Naive thymus-derived CD4-positive, alpha-beta T cell (primary cell): ENCODE results near the gene MEGF8. TPM values are rescaled to one million over a fixed set of nuclear protein-coding genes. Genes with fewer than 3 reads are reported as not detected.
A peak's percentile ranks its signal among the peaks of the same experiment; 100 is the strongest.

Experiments used
- ATAC-seq: fragments of 150-1000 bp; cut with Tn5 transposase; 2 replicates; pipeline ENCODE4 v1.10.0; 2021; ENCODE audit warnings: mild to moderate bottlenecking, moderate library complexity
- CTCF ChIA-PET: fragments of 350-600 bp; sonication (Branson Sonifier 250); formaldehyde crosslinking; loops from one replicate; lab custom pipeline; 2021; ENCODE audit warnings: antibody characterized with exemption; lab: Charles Lee
- POLR2A ChIA-PET: fragments of 350-600 bp; sonication (Branson Sonifier 250); formaldehyde crosslinking; loops from one replicate; lab custom pipeline; 2021; ENCODE audit warnings: antibody characterized with exemption, inconsistent platforms; lab: Charles Lee
- DNase-seq, 9 donors: peaks; one replicate each; pipeline versions ENCODE4 v3.0.0 to v3.0.0-alpha.2; 2020 to 2022; ENCODE audit warnings: mixed read lengths in 1 of 9
- H3K27ac ChIP-seq: one replicate; pipeline ENCODE4 v1.7.0; 2013; ENCODE audit warnings: mild to moderate bottlenecking, low read depth, low read length, moderate library complexity
- H3K27me3 ChIP-seq, 2 donors: one replicate each; pipeline ENCODE4 v1.7.0; 2013; ENCODE audit warnings: low read length in 2 of 2, mild to moderate bottlenecking in 2 of 2, moderate library complexity in 2 of 2; ENCODE audit not compliant: control insufficient read depth in 2 of 2, insufficient read depth in 2 of 2
- H3K36me3 ChIP-seq, 3 experiments: 1 replicate in 2 of 3; 2 replicates in 1 of 3; pipeline ENCODE4 v1.7.0; 2013; ENCODE audit warnings: low read length in 3 of 3, mild to moderate bottlenecking in 3 of 3, moderate library complexity in 1 of 3; ENCODE audit not compliant: insufficient read depth in 3 of 3, control insufficient read depth in 2 of 3
- H3K4me1 ChIP-seq, 2 donors: one replicate each; pipeline ENCODE4 v1.7.0; 2013; ENCODE audit warnings: low read length in 2 of 2, mild to moderate bottlenecking in 2 of 2, moderate library complexity in 1 of 2; ENCODE audit not compliant: control insufficient read depth in 2 of 2, insufficient read depth in 2 of 2
- H3K4me3 ChIP-seq: 2 replicates; pipeline ENCODE4 v1.7.0; 2013; ENCODE audit warnings: mild to moderate bottlenecking, low read length
- H3K9me3 ChIP-seq, 3 experiments: 1 replicate in 2 of 3; 2 replicates in 1 of 3; pipeline ENCODE4 v1.7.0; 2013; ENCODE audit warnings: low read length in 3 of 3; ENCODE audit not compliant: control insufficient read depth in 2 of 3
- H3K27ac Mint-ChIP-seq, 9 donors: one replicate each; pipeline ENCODE4 v1.8.0; 2020 to 2022; ENCODE audit warnings: mixed read lengths in 9 of 9, mild to moderate bottlenecking in 8 of 9, moderate library complexity in 5 of 9, inconsistent platforms in 2 of 9
- H3K27me3 Mint-ChIP-seq, 5 donors: one replicate each; pipeline ENCODE4 v1.8.0; 2021 to 2022; ENCODE audit warnings: mixed read lengths in 5 of 5, mild to moderate bottlenecking in 1 of 5
- H3K36me3 Mint-ChIP-seq, 5 donors: one replicate each; pipeline ENCODE4 v1.8.0; 2020 to 2022; ENCODE audit warnings: mixed read lengths in 5 of 5, mild to moderate bottlenecking in 3 of 5, inconsistent platforms in 1 of 5
- H3K4me1 Mint-ChIP-seq, 7 donors: one replicate each; pipeline ENCODE4 v1.8.0; 2020 to 2022; ENCODE audit warnings: mixed read lengths in 7 of 7, mild to moderate bottlenecking in 3 of 7, inconsistent platforms in 1 of 7
- H3K4me3 Mint-ChIP-seq, 10 donors: one replicate each; pipeline ENCODE4 v1.8.0; 2020 to 2022; ENCODE audit warnings: mild to moderate bottlenecking in 10 of 10, mixed read lengths in 10 of 10, moderate library complexity in 6 of 10, inconsistent platforms in 2 of 10
- H3K9me3 Mint-ChIP-seq, 11 donors: one replicate each; pipeline ENCODE4 v1.8.0; 2020 to 2022; ENCODE audit warnings: mixed read lengths in 11 of 11, mild to moderate bottlenecking in 4 of 11, inconsistent platforms in 1 of 11, moderate library complexity in 1 of 11
- intact Hi-C, 2 donors: fragments of 100-400 bp; cut with micrococcal nuclease; formaldehyde crosslinking; loops; one replicate each; pipeline ENCODE4 v1.15.1; 2023
- microRNA-seq: library from miRNA; unstranded; fragments of <30 nt; microRNA quantifications from one replicate; pipeline ENCODE4 v1.2.0, GENCODE V29; 2022; ENCODE audit warnings: borderline microRNAs expressed
- polyA plus RNA-seq, 2 donors: library from polyadenylated mRNA; unstranded; fragments of 300-500 nt; fragmentation: Illumina TruSeq; gene quantifications; one replicate each; pipeline ENCODE4 v1.2.3, GENCODE V29; 2021
- total RNA-seq, 6 experiments: library from RNA in 5 of 6; stranded (reverse) in 5 of 6; gene quantifications; 1 replicate in 5 of 6; 2 replicates in 1 of 6; pipeline ENCODE4 v1.2.3 and lab custom pipeline; 2021 to 2026

The MEGF8 gene
- total and polyA plus RNA-seq, 7 experiments from 2014 or later: 0.40 to 9.3 (median 8.1) TPM

- Histone ChIP-seq H3K4me1 (peaks cover 11 to 18% of the 10 kb centered on the region in 2 donors), H3K36me3 (peaks cover 0 to 4% (median 0%) of the 10 kb centered on the region in 3 experiments), H3K9me3 (no peaks in the 10 kb centered on the region), H3K4me3 (no peak overlapping the region), H3K27me3 (no peaks in the 10 kb centered on the region), H3K27ac (no peak overlapping the region)
- Mint-ChIP-seq H3K27ac (peak overlapping the region in 1 of 9 donors; percentile 10), H3K4me1 (peaks cover 12 to 28% (median 20%) of the 10 kb centered on the region in 7 donors), H3K27me3 (peaks cover 0 to 5% (median 0%) of the 10 kb centered on the region in 5 donors), H3K36me3 (peaks cover 0 to 6% (median 0%) of the 10 kb centered on the region in 5 donors), H3K4me3 (no peak overlapping the region), H3K9me3 (no peaks in the 10 kb centered on the region)
- intact Hi-C loops: no loop called here
- ATAC-seq (no peak), DNase-seq (no peak)
- ChIA-PET CTCF (no interaction called here), POLR2A (no interaction called here)
These were observed 101.2 kb downstream of the MEGF8 start for GRCh38 chr19:42426643-42427042.

GRCh38 chr19:42427313-42427712 is 101.9 kb downstream of the MEGF8 start, which contains the start of gene LIPE:
TSS of gene LIPE (minus strand) at chr19:42427388. CDS start at chr19:42427149, 239 bp downstream.
- no peak for ATAC-seq
- H3K9me3 Mint-ChIP-seq: no peaks in the 10 kb centered on the region
- DNase-seq: no peak

More at GRCh38 chr19:42427313-42427712, 101.9 kb downstream of the MEGF8 start, which contains the start of gene LIPE:
- Histone ChIP-seq H3K27ac (no peak within 1 kb of the TSS), H3K4me3 (no peak within 1 kb of the TSS), H3K9me3 (no peaks in the 10 kb centered on the region), H3K36me3 (peaks cover 0 to 4% (median 0%) of the 10 kb centered on the region in 3 experiments), H3K27me3 (no peaks in the 10 kb centered on the region), H3K4me1 (peaks cover 4 to 12% of the 10 kb centered on the region in 2 donors)
- intact Hi-C loops: no loop called here
- peaks cover 0 to 6% (median 0%) of the 10 kb centered on the region in 5 donors for H3K36me3 Mint-ChIP-seq
- ChIA-PET POLR2A (no interaction called here), CTCF (interaction anchor here (1.1 kb wide), 1 partner anchor 14 kb away, joined by 3 read pairs; no protein-coding TSS in a partner anchor)
- H3K27me3 Mint-ChIP-seq: peaks cover 0 to 5% (median 0%) of the 10 kb centered on the region in 5 donors
- peak within 1 kb of the TSS in 1 of 9 donors; percentile 10 for H3K27ac Mint-ChIP-seq
- H3K4me1 Mint-ChIP-seq: peaks cover 7 to 21% (median 15%) of the 10 kb centered on the region in 7 donors
- no peak within 1 kb of the TSS for H3K4me3 Mint-ChIP-seq

Small RNA genes lying within 50 kb of the gene (microRNA-seq; reads per million reads assigned to microRNA genes)
- not detected for gene MIR8077

Other genes starting within 250 kb of the MEGF8 start
- gene ZNF574, start 249.5 kb upstream of the MEGF8 start, total RNA-seq: 10 to 100 TPM; 17.6 to 26.7 (median 20.9) TPM
- gene ZNF574, start 249.5 kb upstream of the MEGF8 start, polyA plus RNA-seq: 10 to 100 TPM; 11.2 to 32.8 TPM
- gene POU2F2, start 193.2 kb upstream of the MEGF8 start, total RNA-seq: 10 to 100 TPM; 31.5 to 91.3 (median 73.4) TPM
- 1 to 10 TPM; 2.2 to 7.6 TPM for gene POU2F2, start 193.2 kb upstream of the MEGF8 start, polyA plus RNA-seq
- 100 to 1,000 TPM in 1 of 5 experiments, 10 to 100 TPM in 4; 47.9 to 104 (median 65.8) TPM for gene DEDD2, start 108.0 kb upstream of the MEGF8 start, total RNA-seq
- 100 to 1,000 TPM; 132 to 208 TPM for gene DEDD2, start 108.0 kb upstream of the MEGF8 start, polyA plus RNA-seq
- 10 to 100 TPM in 4 of 5 experiments, 1 to 10 TPM in 1; 8.6 to 25.2 (median 22.7) TPM for gene ZNF526, start 105.3 kb upstream of the MEGF8 start, total RNA-seq
- 10 to 100 TPM in 1 of 2 donors, 1 to 10 TPM in 1; 4.0 to 11.8 TPM for gene ZNF526, start 105.3 kb upstream of the MEGF8 start, polyA plus RNA-seq
- 10 to 100 TPM; 19.6 to 52.0 (median 33.0) TPM for gene GSK3A, start 83.0 kb upstream of the MEGF8 start, total RNA-seq
- gene GSK3A, start 83.0 kb upstream of the MEGF8 start, polyA plus RNA-seq: 10 to 100 TPM; 11.4 to 19.6 TPM
- gene ERF, start 70.5 kb upstream of the MEGF8 start, total RNA-seq: 100 to 1,000 TPM in 1 of 5 experiments, 10 to 100 TPM in 4; 42.5 to 105 (median 51.8) TPM
- gene ERF, start 70.5 kb upstream of the MEGF8 start, polyA plus RNA-seq: 10 to 100 TPM in 1 of 2 donors, 1 to 10 TPM in 1; 2.8 to 10.8 TPM
- 100 to 1,000 TPM in 3 of 5 experiments, 10 to 100 TPM in 2; 90.4 to 134 (median 102) TPM for gene CIC, start 56.4 kb upstream of the MEGF8 start, total RNA-seq
- gene CIC, start 56.4 kb upstream of the MEGF8 start, polyA plus RNA-seq: 1 to 10 TPM; 1.5 to 2.6 TPM
- under 1 TPM in 4 of 5 experiments, not detected in 1; 0.32 to 0.68 (median 0.38) TPM for gene PRR19, start 23.5 kb upstream of the MEGF8 start, total RNA-seq
- gene PRR19, start 23.5 kb upstream of the MEGF8 start, polyA plus RNA-seq: under 1 TPM; 0.48 to 0.61 TPM
- gene PAFAH1B3, start 23.0 kb upstream of the MEGF8 start, total RNA-seq: 10 to 100 TPM; 11.7 to 36.9 (median 16.9) TPM
- 10 to 100 TPM; 52.6 to 73.4 TPM for gene PAFAH1B3, start 23.0 kb upstream of the MEGF8 start, polyA plus RNA-seq
- not detected for gene TMEM145, start 12.3 kb upstream of the MEGF8 start, total RNA-seq
- not detected for gene TMEM145, start 12.3 kb upstream of the MEGF8 start, polyA plus RNA-seq
- gene CNFN, start 64.7 kb downstream of the MEGF8 start, total RNA-seq: under 1 TPM in 1 of 5 experiments, not detected in 4; 0.75 TPM
- under 1 TPM in 1 of 2 donors, not detected in 1; 0.52 TPM for gene CNFN, start 64.7 kb downstream of the MEGF8 start, polyA plus RNA-seq
- 10 to 100 TPM; 15.8 to 35.4 (median 28.3) TPM for gene LIPE, start 101.8 kb downstream of the MEGF8 start, total RNA-seq
- 1 to 10 TPM; 7.0 to 9.8 TPM for gene LIPE, start 101.8 kb downstream of the MEGF8 start, polyA plus RNA-seq
- not detected for gene CXCL17, start 117.3 kb downstream of the MEGF8 start, total RNA-seq
- gene CXCL17, start 117.3 kb downstream of the MEGF8 start, polyA plus RNA-seq: under 1 TPM in 1 of 2 donors, not detected in 1; 0.30 TPM
- 10 to 100 TPM in 1 of 5 experiments, 1 to 10 TPM in 4; 2.5 to 46.6 (median 7.6) TPM for gene CEACAM1, start 202.8 kb downstream of the MEGF8 start, total RNA-seq
- gene CEACAM1, start 202.8 kb downstream of the MEGF8 start, polyA plus RNA-seq: 1 to 10 TPM; 2.3 to 4.3 TPM